Naive thymus-derived CD4-positive, alpha-beta T cell (primary cell): Measurements from ENCODE around the gene MCM5. TPM values are rescaled to one million over a fixed set of nuclear protein-coding genes. Genes with fewer than 3 reads are reported as not detected.

Experiments
- ATAC-seq: fragments of 150-1000 bp; cut with Tn5 transposase; 2 replicates; pipeline ENCODE4 v1.10.0; 2021; ENCODE audit warnings: mild to moderate bottlenecking, moderate library complexity
- CTCF ChIA-PET: fragments of 350-600 bp; sonication (Branson Sonifier 250); formaldehyde crosslinking; loops from one replicate; lab custom pipeline; 2021; ENCODE audit warnings: antibody characterized with exemption; lab: Charles Lee
- POLR2A ChIA-PET: fragments of 350-600 bp; sonication (Branson Sonifier 250); formaldehyde crosslinking; loops from one replicate; lab custom pipeline; 2021; ENCODE audit warnings: antibody characterized with exemption, inconsistent platforms; lab: Charles Lee
- DNase-seq, 9 donors: peaks; one replicate each; pipeline versions ENCODE4 v3.0.0 to v3.0.0-alpha.2; 2020 to 2022; ENCODE audit warnings: mixed read lengths in 1 of 9
- H3K27ac ChIP-seq: one replicate; pipeline ENCODE4 v1.7.0; 2013; ENCODE audit warnings: mild to moderate bottlenecking, low read depth, low read length, moderate library complexity
- H3K27me3 ChIP-seq, 2 donors: one replicate each; pipeline ENCODE4 v1.7.0; 2013; ENCODE audit warnings: low read length in 2 of 2, mild to moderate bottlenecking in 2 of 2, moderate library complexity in 2 of 2; ENCODE audit not compliant: control insufficient read depth in 2 of 2, insufficient read depth in 2 of 2
- H3K36me3 ChIP-seq, 3 experiments: 1 replicate in 2 of 3; 2 replicates in 1 of 3; pipeline ENCODE4 v1.7.0; 2013; ENCODE audit warnings: low read length in 3 of 3, mild to moderate bottlenecking in 3 of 3, moderate library complexity in 1 of 3; ENCODE audit not compliant: insufficient read depth in 3 of 3, control insufficient read depth in 2 of 3
- H3K4me1 ChIP-seq, 2 donors: one replicate each; pipeline ENCODE4 v1.7.0; 2013; ENCODE audit warnings: low read length in 2 of 2, mild to moderate bottlenecking in 2 of 2, moderate library complexity in 1 of 2; ENCODE audit not compliant: control insufficient read depth in 2 of 2, insufficient read depth in 2 of 2
- H3K4me3 ChIP-seq: 2 replicates; pipeline ENCODE4 v1.7.0; 2013; ENCODE audit warnings: mild to moderate bottlenecking, low read length
- H3K9me3 ChIP-seq, 3 experiments: 1 replicate in 2 of 3; 2 replicates in 1 of 3; pipeline ENCODE4 v1.7.0; 2013; ENCODE audit warnings: low read length in 3 of 3; ENCODE audit not compliant: control insufficient read depth in 2 of 3
- H3K27ac Mint-ChIP-seq, 9 donors: one replicate each; pipeline ENCODE4 v1.8.0; 2020 to 2022; ENCODE audit warnings: mixed read lengths in 9 of 9, mild to moderate bottlenecking in 8 of 9, moderate library complexity in 5 of 9, inconsistent platforms in 2 of 9
- H3K27me3 Mint-ChIP-seq, 5 donors: one replicate each; pipeline ENCODE4 v1.8.0; 2021 to 2022; ENCODE audit warnings: mixed read lengths in 5 of 5, mild to moderate bottlenecking in 1 of 5
- H3K36me3 Mint-ChIP-seq, 5 donors: one replicate each; pipeline ENCODE4 v1.8.0; 2020 to 2022; ENCODE audit warnings: mixed read lengths in 5 of 5, mild to moderate bottlenecking in 3 of 5, inconsistent platforms in 1 of 5
- H3K4me1 Mint-ChIP-seq, 7 donors: one replicate each; pipeline ENCODE4 v1.8.0; 2020 to 2022; ENCODE audit warnings: mixed read lengths in 7 of 7, mild to moderate bottlenecking in 3 of 7, inconsistent platforms in 1 of 7
- H3K4me3 Mint-ChIP-seq, 10 donors: one replicate each; pipeline ENCODE4 v1.8.0; 2020 to 2022; ENCODE audit warnings: mild to moderate bottlenecking in 10 of 10, mixed read lengths in 10 of 10, moderate library complexity in 6 of 10, inconsistent platforms in 2 of 10
- H3K9me3 Mint-ChIP-seq, 11 donors: one replicate each; pipeline ENCODE4 v1.8.0; 2020 to 2022; ENCODE audit warnings: mixed read lengths in 11 of 11, mild to moderate bottlenecking in 4 of 11, inconsistent platforms in 1 of 11, moderate library complexity in 1 of 11
- intact Hi-C, 2 donors: fragments of 100-400 bp; cut with micrococcal nuclease; formaldehyde crosslinking; loops; one replicate each; pipeline ENCODE4 v1.15.1; 2023
- polyA plus RNA-seq, 2 donors: library from polyadenylated mRNA; unstranded; fragments of 300-500 nt; fragmentation: Illumina TruSeq; gene quantifications; one replicate each; pipeline ENCODE4 v1.2.3, GENCODE V29; 2021
- total RNA-seq, 6 experiments: library from RNA in 5 of 6; stranded (reverse) in 5 of 6; gene quantifications; 1 replicate in 5 of 6; 2 replicates in 1 of 6; pipeline ENCODE4 v1.2.3 and lab custom pipeline; 2021 to 2026

The MCM5 gene
- total and polyA plus RNA-seq, 7 experiments from 2014 or later: 19.7 to 208 (median 37.3) TPM

- H3K9me3 Mint-ChIP-seq: no peaks in the 10 kb centered on the region
- CTCF ChIA-PET: no interaction called here
- H3K27me3 ChIP-seq: no peaks in the 10 kb centered on the region
- POLR2A ChIA-PET: no interaction called here
- no peak overlapping the region for H3K4me3 ChIP-seq
- H3K4me3 Mint-ChIP-seq: no peak overlapping the region
- peaks cover 0 to 95% (median 29%) of the 10 kb centered on the region in 3 experiments for H3K36me3 ChIP-seq
- no peak for ATAC-seq
- H3K4me1 Mint-ChIP-seq: no peaks in the 10 kb centered on the region
- H3K9me3 ChIP-seq: no peaks in the 10 kb centered on the region
- DNase-seq: no peak
- intact Hi-C loops: no loop called here
- H3K27me3 Mint-ChIP-seq: no peaks in the 10 kb centered on the region
- H3K36me3 Mint-ChIP-seq: peaks cover 8 to 58% (median 14%) of the 10 kb centered on the region in 5 donors
- no peak overlapping the region for H3K27ac Mint-ChIP-seq
- H3K4me1 ChIP-seq: no peaks in the 10 kb centered on the region
- H3K27ac ChIP-seq: no peak overlapping the region
Measured at GRCh38 chr22:35418088-35418487, 18.1 kb downstream of the MCM5 start.

- ATAC-seq: no peak
- no peaks in the 10 kb centered on the region for H3K9me3 Mint-ChIP-seq
- CTCF ChIA-PET: no interaction called here
- intact Hi-C loops: no loop called here
- DNase-seq: no peak
- Histone ChIP-seq H3K27ac (no peak overlapping the region), H3K9me3 (no peaks in the 10 kb centered on the region), H3K36me3 (peaks cover 0 to 95% (median 31%) of the 10 kb centered on the region in 3 experiments), H3K4me1 (no peaks in the 10 kb centered on the region), H3K4me3 (no peak overlapping the region), H3K27me3 (no peaks in the 10 kb centered on the region)
- H3K36me3 Mint-ChIP-seq: peaks cover 11 to 59% (median 14%) of the 10 kb centered on the region in 5 donors
- H3K27me3 Mint-ChIP-seq: no peaks in the 10 kb centered on the region
- POLR2A ChIA-PET: no interaction called here
- H3K27ac Mint-ChIP-seq: no peak overlapping the region
- no peak overlapping the region for H3K4me3 Mint-ChIP-seq
- H3K4me1 Mint-ChIP-seq: no peaks in the 10 kb centered on the region
Measured at GRCh38 chr22:35418731-35419130, 18.8 kb downstream of the MCM5 start.

GRCh38 chr22:35419756-35420155, 19.8 kb downstream of the MCM5 start:
- H3K4me3 ChIP-seq: no peak overlapping the region
- no peaks in the 10 kb centered on the region for H3K27me3 ChIP-seq
- DNase-seq (no peak), ATAC-seq (no peak)
- Mint-ChIP-seq H3K27me3 (no peaks in the 10 kb centered on the region), H3K4me1 (no peaks in the 10 kb centered on the region), H3K4me3 (no peak overlapping the region), H3K27ac (peak overlapping the region in 1 of 9 donors; percentile 5), H3K36me3 (peaks cover 10 to 61% (median 13%) of the 10 kb centered on the region in 5 donors), H3K9me3 (no peaks in the 10 kb centered on the region)
- peaks cover 0 to 97% (median 31%) of the 10 kb centered on the region in 3 experiments for H3K36me3 ChIP-seq
- CTCF ChIA-PET: interaction anchor here (0.7 kb wide), 1 partner anchor 1233 kb away, joined by 3 read pairs; no protein-coding TSS in a partner anchor
- H3K9me3 ChIP-seq: no peaks in the 10 kb centered on the region
- no peak overlapping the region for H3K27ac ChIP-seq
- H3K4me1 ChIP-seq: no peaks in the 10 kb centered on the region
- intact Hi-C loops: no loop called here
- POLR2A ChIA-PET: no interaction called here

DNA sequence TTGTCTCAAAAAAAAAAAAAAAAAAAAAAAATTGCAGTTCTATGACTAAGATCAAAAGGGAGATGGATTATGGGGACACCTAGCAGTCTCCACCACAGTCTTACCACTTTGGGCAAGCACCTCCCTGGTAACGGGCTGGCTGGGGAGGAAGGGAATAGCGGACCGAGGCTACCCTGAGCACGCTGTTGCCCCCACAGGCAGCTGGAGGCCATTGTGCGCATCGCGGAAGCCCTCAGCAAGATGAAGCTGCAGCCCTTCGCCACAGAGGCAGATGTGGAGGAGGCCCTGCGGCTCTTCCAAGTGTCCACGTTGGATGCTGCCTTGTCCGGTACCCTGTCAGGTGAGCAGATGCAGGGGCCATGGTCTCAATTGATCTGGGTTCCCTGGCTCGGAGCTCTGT, 21.2 kb downstream of the MCM5 start:
- DNase-seq: no peak
- Mint-ChIP-seq H3K4me1 (no peaks in the 10 kb centered on the region), H3K27ac (no peak overlapping the region), H3K27me3 (no peaks in the 10 kb centered on the region), H3K36me3 (peaks cover 8 to 54% (median 14%) of the 10 kb centered on the region in 5 donors), H3K9me3 (no peaks in the 10 kb centered on the region), H3K4me3 (no peak overlapping the region)
- no peak overlapping the region for H3K4me3 ChIP-seq
- CTCF ChIA-PET: interaction anchor here (1.0 kb wide), 1 partner anchor 10 kb away, joined by 4 read pairs; no protein-coding TSS in a partner anchor
- no peaks in the 10 kb centered on the region for H3K27me3 ChIP-seq
- H3K27ac ChIP-seq: no peak overlapping the region
- no peaks in the 10 kb centered on the region for H3K9me3 ChIP-seq
- no peak for ATAC-seq
- intact Hi-C loops: no loop called here
- POLR2A ChIA-PET: interaction anchor here (0.7 kb wide), 1 partner anchor 15 kb away, joined by 3 read pairs; no protein-coding TSS in a partner anchor
- peaks cover 0 to 93% (median 30%) of the 10 kb centered on the region in 3 experiments for H3K36me3 ChIP-seq
- H3K4me1 ChIP-seq: no peaks in the 10 kb centered on the region

DNA sequence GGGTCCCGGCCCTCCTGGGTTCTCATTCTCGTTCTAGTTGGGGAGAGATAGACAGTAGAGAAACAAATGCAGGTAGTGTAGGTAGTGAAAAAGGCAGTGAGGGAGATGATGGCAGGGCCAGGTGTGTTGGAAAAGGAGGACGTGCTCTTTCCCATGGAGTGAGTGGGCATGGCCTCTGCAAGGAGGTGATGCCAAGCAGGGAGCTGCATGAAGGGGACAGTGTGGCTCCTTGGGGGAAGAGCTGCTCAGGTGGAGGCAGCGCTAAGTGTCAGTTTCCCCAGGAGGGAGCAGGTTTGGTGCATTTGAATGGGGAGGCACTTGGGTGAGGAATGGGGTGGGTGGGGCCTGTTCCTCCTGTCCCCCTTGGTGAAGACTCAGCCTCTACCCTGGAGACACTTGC, 22.2 kb downstream of the MCM5 start:
- H3K27me3 Mint-ChIP-seq: no peaks in the 10 kb centered on the region
- Histone ChIP-seq H3K27ac (no peak overlapping the region), H3K27me3 (no peaks in the 10 kb centered on the region), H3K9me3 (no peaks in the 10 kb centered on the region), H3K36me3 (peaks cover 0 to 92% (median 23%) of the 10 kb centered on the region in 3 experiments), H3K4me3 (no peak overlapping the region), H3K4me1 (no peaks in the 10 kb centered on the region)
- peaks cover 0 to 3% (median 0%) of the 10 kb centered on the region in 7 donors for H3K4me1 Mint-ChIP-seq
- POLR2A ChIA-PET: no interaction called here
- no peak overlapping the region for H3K27ac Mint-ChIP-seq
- ATAC-seq: no peak
- H3K36me3 Mint-ChIP-seq: peaks cover 0 to 48% (median 11%) of the 10 kb centered on the region in 5 donors
- no peaks in the 10 kb centered on the region for H3K9me3 Mint-ChIP-seq
- intact Hi-C loops: no loop called here
- CTCF ChIA-PET: no interaction called here
- no peak overlapping the region for H3K4me3 Mint-ChIP-seq
- no peak for DNase-seq

DNA sequence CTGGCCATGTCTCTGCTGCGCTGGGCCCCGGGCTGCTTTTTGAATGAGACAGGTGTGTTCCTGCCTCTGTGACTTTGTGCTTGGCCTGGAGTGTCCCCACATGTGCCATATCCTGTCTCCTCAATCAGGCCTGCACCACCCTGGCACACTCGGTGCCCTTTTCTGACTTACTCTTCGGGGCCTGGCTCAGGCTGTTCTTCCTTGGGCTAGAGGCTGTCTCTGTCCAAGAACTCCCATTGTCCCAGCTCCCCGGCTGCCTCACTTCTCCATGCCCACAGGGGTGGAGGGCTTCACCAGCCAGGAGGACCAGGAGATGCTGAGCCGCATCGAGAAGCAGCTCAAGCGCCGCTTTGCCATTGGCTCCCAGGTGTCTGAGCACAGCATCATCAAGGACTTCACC, 23.0 kb downstream of the MCM5 start:
- Mint-ChIP-seq H3K4me1 (peaks cover 0 to 3% (median 0%) of the 10 kb centered on the region in 7 donors), H3K27ac (no peak overlapping the region), H3K4me3 (no peak overlapping the region), H3K9me3 (no peaks in the 10 kb centered on the region), H3K36me3 (peaks cover 0 to 45% (median 11%) of the 10 kb centered on the region in 5 donors), H3K27me3 (no peaks in the 10 kb centered on the region)
- ChIA-PET CTCF (no interaction called here), POLR2A (no interaction called here)
- ATAC-seq (no peak), DNase-seq (no peak)
- Histone ChIP-seq H3K4me1 (no peaks in the 10 kb centered on the region), H3K9me3 (no peaks in the 10 kb centered on the region), H3K36me3 (peaks cover 0 to 84% (median 16%) of the 10 kb centered on the region in 3 experiments), H3K27ac (no peak overlapping the region), H3K4me3 (no peak overlapping the region), H3K27me3 (no peaks in the 10 kb centered on the region)
- intact Hi-C loops: no loop called here

DNA sequence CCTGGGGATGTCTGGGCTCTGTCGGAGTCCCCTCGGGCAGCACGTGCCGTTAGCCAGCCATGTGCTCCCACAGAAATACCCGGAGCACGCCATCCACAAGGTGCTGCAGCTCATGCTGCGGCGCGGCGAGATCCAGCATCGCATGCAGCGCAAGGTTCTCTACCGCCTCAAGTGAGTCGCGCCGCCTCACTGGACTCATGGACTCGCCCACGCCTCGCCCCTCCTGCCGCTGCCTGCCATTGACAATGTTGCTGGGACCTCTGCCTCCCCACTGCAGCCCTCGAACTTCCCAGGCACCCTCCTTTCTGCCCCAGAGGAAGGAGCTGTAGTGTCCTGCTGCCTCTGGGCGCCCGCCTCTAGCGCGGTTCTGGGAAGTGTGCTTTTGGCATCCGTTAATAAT, 24.1 kb downstream of the MCM5 start:
- no peak for DNase-seq
- Mint-ChIP-seq H3K4me1 (peaks cover 0 to 3% (median 0%) of the 10 kb centered on the region in 7 donors), H3K36me3 (peaks cover 0 to 45% (median 11%) of the 10 kb centered on the region in 5 donors), H3K27me3 (no peaks in the 10 kb centered on the region), H3K27ac (no peak overlapping the region), H3K9me3 (no peaks in the 10 kb centered on the region), H3K4me3 (no peak overlapping the region)
- CTCF ChIA-PET: no interaction called here
- intact Hi-C loops: no loop called here
- Histone ChIP-seq H3K9me3 (no peaks in the 10 kb centered on the region), H3K4me1 (no peaks in the 10 kb centered on the region), H3K36me3 (peaks cover 0 to 76% (median 14%) of the 10 kb centered on the region in 3 experiments), H3K27ac (no peak overlapping the region), H3K27me3 (no peaks in the 10 kb centered on the region), H3K4me3 (no peak overlapping the region)
- POLR2A ChIA-PET: no interaction called here
- no peak for ATAC-seq
